Metanephros (tissue), 1 donor: Measurements from ENCODE around the gene ATP2C2. TPM values are rescaled to one million over a fixed set of nuclear protein-coding genes. Genes with fewer than 3 reads are reported as not detected.

Experiments
- total RNA-seq: library from RNA; depleted of rRNA; stranded (reverse); fragments of >200 nt; gene quantifications from one replicate; pipeline ENCODE4 v1.2.3, GENCODE V29; 2014

The ATP2C2 gene
- 2.2 TPM for total RNA-seq

GRCh38 chr16:84368308-84368996 is at the start of gene ATP2C2:
ATP2C2 (plus strand) TSS chr16:84368538; CDS start chr16:84368616, 78 bp downstream.

GRCh38 chr16:84504420-84505248 is 136.3 kb downstream of the ATP2C2 start, which contains the start of gene MEAK7:
MEAK7 (minus strand) TSS chr16:84504659; CDS start chr16:84498086, 6,573 bp downstream.

Other genes with a start within 250 kb of the ATP2C2 start
- gene HSDL1, start 223.4 kb upstream of the ATP2C2 start, total RNA-seq, result 37.5 TPM
- 2.2 TPM for gene DNAAF1, start 223.2 kb upstream of the ATP2C2 start, total RNA-seq
- gene TAF1C, start 181.5 kb upstream of the ATP2C2 start, total RNA-seq, result 59.0 TPM
- 0.18 TPM for gene ADAD2, start 177.4 kb upstream of the ATP2C2 start, total RNA-seq
- not detected for gene KCNG4, start 128.5 kb upstream of the ATP2C2 start, total RNA-seq
- gene WFDC1, start 73.7 kb upstream of the ATP2C2 start, total RNA-seq, result 4.5 TPM
- 18.3 TPM for gene MEAK7, start 136.1 kb downstream of the ATP2C2 start, total RNA-seq
- gene COTL1, start 249.5 kb downstream of the ATP2C2 start, total RNA-seq, result 91.6 TPM